Hepatocyte (in vitro differentiated cells): ENCODE data around the gene THRA.

ENCODE experiments used
- EZH2 ChIP-seq: fragments of 200-600 bp; sonication (generic); IDR thresholded peaks from 2 replicates; pipeline ENCODE4 v1.6.1; 2016; ENCODE audit warnings: antibody characterized with exemption, mild to moderate bottlenecking, borderline replicate concordance
- EZH2phosphoT487 ChIP-seq: fragments of 200-600 bp; sonication (generic); IDR thresholded peaks from one replicate; pipeline ENCODE4 v1.6.1; 2018; ENCODE audit warnings: antibody characterized with exemption, mild to moderate bottlenecking, low read depth, moderate library complexity; ENCODE audit not compliant: unreplicated experiment, severe bottlenecking
- TF ChIP-seq, protein P1 (sequence below): fragments of 200-600 bp; sonication (generic); IDR thresholded peaks from 2 replicates; pipeline ENCODE4 v1.5.1; 2016; ENCODE audit warnings: antibody characterized with exemption, mild to moderate bottlenecking; ENCODE audit not compliant: poor library complexity

DNA sequence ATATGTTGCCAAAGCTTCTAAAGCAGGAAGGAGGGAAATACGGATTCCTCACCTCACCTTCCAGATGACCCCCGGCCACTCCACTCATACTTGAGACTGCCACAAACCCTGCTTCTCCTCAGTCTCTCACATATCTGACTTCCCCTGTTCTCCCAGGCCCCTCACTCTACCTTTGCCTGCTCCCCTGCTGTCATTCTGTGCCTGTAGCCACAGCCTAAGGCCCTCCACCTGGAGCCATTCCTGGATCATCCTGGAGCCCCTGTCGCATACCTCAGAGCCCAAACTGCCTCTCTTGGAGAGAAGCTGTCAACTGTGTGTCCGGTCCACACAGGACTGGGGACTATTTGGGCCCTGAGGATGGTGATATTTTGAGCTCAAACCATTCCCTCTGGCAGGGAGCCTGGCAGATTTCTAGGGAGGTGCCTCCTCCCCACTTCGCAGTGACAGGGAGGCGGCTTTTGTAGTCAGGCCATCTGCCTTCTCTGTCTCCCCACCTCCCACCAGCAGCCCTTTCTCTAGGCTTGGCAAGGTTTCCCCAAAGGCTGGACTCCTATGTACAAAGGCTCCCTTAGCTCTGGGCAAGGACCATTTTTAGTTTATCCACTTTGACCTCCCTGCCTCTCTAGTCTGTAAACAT, 6.3 kb upstream of the THRA start:
- TF ChIP-seq, protein P1, sequence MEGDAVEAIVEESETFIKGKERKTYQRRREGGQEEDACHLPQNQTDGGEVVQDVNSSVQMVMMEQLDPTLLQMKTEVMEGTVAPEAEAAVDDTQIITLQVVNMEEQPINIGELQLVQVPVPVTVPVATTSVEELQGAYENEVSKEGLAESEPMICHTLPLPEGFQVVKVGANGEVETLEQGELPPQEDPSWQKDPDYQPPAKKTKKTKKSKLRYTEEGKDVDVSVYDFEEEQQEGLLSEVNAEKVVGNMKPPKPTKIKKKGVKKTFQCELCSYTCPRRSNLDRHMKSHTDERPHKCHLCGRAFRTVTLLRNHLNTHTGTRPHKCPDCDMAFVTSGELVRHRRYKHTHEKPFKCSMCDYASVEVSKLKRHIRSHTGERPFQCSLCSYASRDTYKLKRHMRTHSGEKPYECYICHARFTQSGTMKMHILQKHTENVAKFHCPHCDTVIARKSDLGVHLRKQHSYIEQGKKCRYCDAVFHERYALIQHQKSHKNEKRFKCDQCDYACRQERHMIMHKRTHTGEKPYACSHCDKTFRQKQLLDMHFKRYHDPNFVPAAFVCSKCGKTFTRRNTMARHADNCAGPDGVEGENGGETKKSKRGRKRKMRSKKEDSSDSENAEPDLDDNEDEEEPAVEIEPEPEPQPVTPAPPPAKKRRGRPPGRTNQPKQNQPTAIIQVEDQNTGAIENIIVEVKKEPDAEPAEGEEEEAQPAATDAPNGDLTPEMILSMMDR: no peak
- no peak for TF ChIP-seq EZH2
- no peak for TF ChIP-seq EZH2phosphoT487
